ENCODE results near the gene CCR9. TPM values are rescaled to one million over a fixed set of nuclear protein-coding genes. Genes with fewer than 3 reads are reported as not detected.

The CCR9 gene
- total and polyA plus RNA-seq, 10 of the 15 experiments (the other 5 are each of a cell fraction or from before 2014, with no cell fraction given), result 0.05 to 3.9 (median 2.4) TPM

DNA sequence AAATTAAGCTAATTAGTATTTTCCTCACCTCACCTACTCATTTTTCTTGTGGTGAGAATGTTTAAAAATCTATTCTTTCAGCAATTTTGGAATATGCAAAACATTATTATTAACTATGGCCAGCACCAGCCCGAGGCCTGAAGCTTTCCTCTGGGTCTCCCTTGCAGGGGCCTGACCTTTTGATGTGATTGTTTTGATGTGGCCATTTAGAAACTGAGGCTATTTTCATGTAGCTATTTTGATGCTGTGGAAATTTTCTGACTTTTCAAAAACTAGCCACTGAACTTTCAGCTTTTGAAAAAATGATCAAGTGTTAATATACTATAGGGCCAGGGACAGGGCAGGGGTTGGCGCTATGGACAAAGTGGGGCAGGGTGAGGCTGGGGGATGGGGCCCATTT is 8.2 kb upstream of the CCR9 start (continued):
- no peak for TF ChIP-seq CHD4 (IDR thresholded peaks at IDR 0.05)
- TF ChIP-seq CREB1 (IDR thresholded peaks at IDR 0.05; ENCODE audit: low read depth), result peak; percentile 30; the same call in 1 of the 2 replicates
- peak; percentile 40 to 60; a peak in 1 of 4 replicates for TF ChIP-seq BHLHE40 (IDR thresholded peaks at IDR 0.05; ENCODE audit: borderline replicate concordance in 1 of 2, low read depth in 2 of 2, low read length in 1 of 2)
- peak; percentile 78 for TF ChIP-seq MEF2B (IDR thresholded peaks at IDR 0.05; ENCODE audit: partially characterized antibody, poor library complexity, severe bottlenecking)
- peak; percentile 99 for TF ChIP-seq TCF7 (IDR thresholded peaks at IDR 0.05; ENCODE audit: borderline replicate concordance)
- no peak for TF ChIP-seq SIX5 (IDR thresholded peaks at IDR 0.05; ENCODE audit: low read depth, low read length, severe bottlenecking)
- TF ChIP-seq, protein P1, sequence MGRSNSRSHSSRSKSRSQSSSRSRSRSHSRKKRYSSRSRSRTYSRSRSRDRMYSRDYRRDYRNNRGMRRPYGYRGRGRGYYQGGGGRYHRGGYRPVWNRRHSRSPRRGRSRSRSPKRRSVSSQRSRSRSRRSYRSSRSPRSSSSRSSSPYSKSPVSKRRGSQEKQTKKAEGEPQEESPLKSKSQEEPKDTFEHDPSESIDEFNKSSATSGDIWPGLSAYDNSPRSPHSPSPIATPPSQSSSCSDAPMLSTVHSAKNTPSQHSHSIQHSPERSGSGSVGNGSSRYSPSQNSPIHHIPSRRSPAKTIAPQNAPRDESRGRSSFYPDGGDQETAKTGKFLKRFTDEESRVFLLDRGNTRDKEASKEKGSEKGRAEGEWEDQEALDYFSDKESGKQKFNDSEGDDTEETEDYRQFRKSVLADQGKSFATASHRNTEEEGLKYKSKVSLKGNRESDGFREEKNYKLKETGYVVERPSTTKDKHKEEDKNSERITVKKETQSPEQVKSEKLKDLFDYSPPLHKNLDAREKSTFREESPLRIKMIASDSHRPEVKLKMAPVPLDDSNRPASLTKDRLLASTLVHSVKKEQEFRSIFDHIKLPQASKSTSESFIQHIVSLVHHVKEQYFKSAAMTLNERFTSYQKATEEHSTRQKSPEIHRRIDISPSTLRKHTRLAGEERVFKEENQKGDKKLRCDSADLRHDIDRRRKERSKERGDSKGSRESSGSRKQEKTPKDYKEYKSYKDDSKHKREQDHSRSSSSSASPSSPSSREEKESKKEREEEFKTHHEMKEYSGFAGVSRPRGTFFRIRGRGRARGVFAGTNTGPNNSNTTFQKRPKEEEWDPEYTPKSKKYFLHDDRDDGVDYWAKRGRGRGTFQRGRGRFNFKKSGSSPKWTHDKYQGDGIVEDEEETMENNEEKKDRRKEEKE (IDR thresholded peaks at IDR 0.05), result no peak
- 0 out of 2 replicates have a peak, but pooled peaks have one; percentile 28 for TF ChIP-seq IRF4 (IDR thresholded peaks at IDR 0.05; ENCODE audit: low read depth, low read length)
- TF ChIP-seq, protein P2, sequence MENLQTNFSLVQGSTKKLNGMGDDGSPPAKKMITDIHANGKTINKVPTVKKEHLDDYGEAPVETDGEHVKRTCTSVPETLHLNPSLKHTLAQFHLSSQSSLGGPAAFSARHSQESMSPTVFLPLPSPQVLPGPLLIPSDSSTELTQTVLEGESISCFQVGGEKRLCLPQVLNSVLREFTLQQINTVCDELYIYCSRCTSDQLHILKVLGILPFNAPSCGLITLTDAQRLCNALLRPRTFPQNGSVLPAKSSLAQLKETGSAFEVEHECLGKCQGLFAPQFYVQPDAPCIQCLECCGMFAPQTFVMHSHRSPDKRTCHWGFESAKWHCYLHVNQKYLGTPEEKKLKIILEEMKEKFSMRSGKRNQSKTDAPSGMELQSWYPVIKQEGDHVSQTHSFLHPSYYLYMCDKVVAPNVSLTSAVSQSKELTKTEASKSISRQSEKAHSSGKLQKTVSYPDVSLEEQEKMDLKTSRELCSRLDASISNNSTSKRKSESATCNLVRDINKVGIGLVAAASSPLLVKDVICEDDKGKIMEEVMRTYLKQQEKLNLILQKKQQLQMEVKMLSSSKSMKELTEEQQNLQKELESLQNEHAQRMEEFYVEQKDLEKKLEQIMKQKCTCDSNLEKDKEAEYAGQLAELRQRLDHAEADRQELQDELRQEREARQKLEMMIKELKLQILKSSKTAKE (IDR thresholded peaks at IDR 0.05; ENCODE audit: low read depth, poor library complexity, severe bottlenecking), result peak; percentile 68
- TF ChIP-seq POLR2AphosphoS2 (IDR thresholded peaks at IDR 0.05; ENCODE audit: low read depth, low read length), result no peak
- no peak for TF ChIP-seq RCOR1 (conservative IDR thresholded peaks at IDR 0.05; ENCODE audit: low read depth, low read length)
- TF ChIP-seq ZBED1 (IDR thresholded peaks at IDR 0.05; ENCODE audit: borderline replicate concordance), result peak; percentile 82; the same call in 1 of the 2 replicates
- TF ChIP-seq, protein P3, sequence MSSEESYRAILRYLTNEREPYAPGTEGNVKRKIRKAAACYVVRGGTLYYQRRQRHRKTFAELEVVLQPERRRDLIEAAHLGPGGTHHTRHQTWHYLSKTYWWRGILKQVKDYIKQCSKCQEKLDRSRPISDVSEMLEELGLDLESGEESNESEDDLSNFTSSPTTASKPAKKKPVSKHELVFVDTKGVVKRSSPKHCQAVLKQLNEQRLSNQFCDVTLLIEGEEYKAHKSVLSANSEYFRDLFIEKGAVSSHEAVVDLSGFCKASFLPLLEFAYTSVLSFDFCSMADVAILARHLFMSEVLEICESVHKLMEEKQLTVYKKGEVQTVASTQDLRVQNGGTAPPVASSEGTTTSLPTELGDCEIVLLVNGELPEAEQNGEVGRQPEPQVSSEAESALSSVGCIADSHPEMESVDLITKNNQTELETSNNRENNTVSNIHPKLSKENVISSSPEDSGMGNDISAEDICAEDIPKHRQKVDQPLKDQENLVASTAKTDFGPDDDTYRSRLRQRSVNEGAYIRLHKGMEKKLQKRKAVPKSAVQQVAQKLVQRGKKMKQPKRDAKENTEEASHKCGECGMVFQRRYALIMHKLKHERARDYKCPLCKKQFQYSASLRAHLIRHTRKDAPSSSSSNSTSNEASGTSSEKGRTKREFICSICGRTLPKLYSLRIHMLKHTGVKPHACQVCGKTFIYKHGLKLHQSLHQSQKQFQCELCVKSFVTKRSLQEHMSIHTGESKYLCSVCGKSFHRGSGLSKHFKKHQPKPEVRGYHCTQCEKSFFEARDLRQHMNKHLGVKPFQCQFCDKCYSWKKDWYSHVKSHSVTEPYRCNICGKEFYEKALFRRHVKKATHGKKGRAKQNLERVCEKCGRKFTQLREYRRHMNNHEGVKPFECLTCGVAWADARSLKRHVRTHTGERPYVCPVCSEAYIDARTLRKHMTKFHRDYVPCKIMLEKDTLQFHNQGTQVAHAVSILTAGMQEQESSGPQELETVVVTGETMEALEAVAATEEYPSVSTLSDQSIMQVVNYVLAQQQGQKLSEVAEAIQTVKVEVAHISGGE (CRISPR knock-in tag; IDR thresholded peaks at IDR 0.05), result no peak
- TF ChIP-seq, protein P4, sequence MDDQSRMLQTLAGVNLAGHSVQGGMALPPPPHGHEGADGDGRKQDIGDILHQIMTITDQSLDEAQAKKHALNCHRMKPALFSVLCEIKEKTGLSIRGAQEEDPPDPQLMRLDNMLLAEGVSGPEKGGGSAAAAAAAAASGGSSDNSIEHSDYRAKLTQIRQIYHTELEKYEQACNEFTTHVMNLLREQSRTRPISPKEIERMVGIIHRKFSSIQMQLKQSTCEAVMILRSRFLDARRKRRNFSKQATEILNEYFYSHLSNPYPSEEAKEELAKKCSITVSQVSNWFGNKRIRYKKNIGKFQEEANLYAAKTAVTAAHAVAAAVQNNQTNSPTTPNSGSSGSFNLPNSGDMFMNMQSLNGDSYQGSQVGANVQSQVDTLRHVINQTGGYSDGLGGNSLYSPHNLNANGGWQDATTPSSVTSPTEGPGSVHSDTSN (IDR thresholded peaks at IDR 0.05; ENCODE audit: insufficient replicate concordance, low read depth, low read length), result no peak
- TF ChIP-seq FOXK2 (IDR thresholded peaks at IDR 0.05), result no peak
- no peak for TF ChIP-seq TCF12 (IDR thresholded peaks at IDR 0.05; ENCODE audit: low read depth, low read length)
- no peak for TF ChIP-seq SP1 (IDR thresholded peaks at IDR 0.05; ENCODE audit: low read depth, low read length)
- peak; percentile 91 for TF ChIP-seq FOXM1 (IDR thresholded peaks at IDR 0.05; ENCODE audit: low read depth, low read length)
- TF ChIP-seq ATF7 (IDR thresholded peaks at IDR 0.05; ENCODE audit: low read depth), result peak; percentile 9; the same call in 1 of the 2 replicates
- TF ChIP-seq ZNF207 (IDR thresholded peaks at IDR 0.05; ENCODE audit: borderline replicate concordance), result no peak
- 0 out of 2 replicates have a peak, but pooled peaks have one; percentile 32 for TF ChIP-seq PAX5 (IDR thresholded peaks at IDR 0.05; ENCODE audit: borderline replicate concordance, low read depth, low read length)
